TTC549 (cell line): ENCODE measurements around the gene FNDC5.

Source experiments
- FAIRE-seq: peaks from 2 replicates; lab custom pipeline; 2012; peaks lifted over from hg19 to GRCh38; lab: Jason Lieb, UNC

The FNDC5 gene

GRCh38 chr1:32897082-32898049 is 26.7 kb upstream of the FNDC5 start:
- FAIRE-seq, result no peak

- no peak for FAIRE-seq
Observed at GRCh38 chr1:32896451-32896850, 25.7 kb upstream of the FNDC5 start.

- no peak for FAIRE-seq
Observed at GRCh38 chr1:32895325-32896215, 24.9 kb upstream of the FNDC5 start.

- no peak for FAIRE-seq
Observed at GRCh38 chr1:32894681-32895080, 24.0 kb upstream of the FNDC5 start.

GRCh38 chr1:32894019-32894600 is 23.4 kb upstream of the FNDC5 start:
- FAIRE-seq, result no peak

- FAIRE-seq, result no peak
Observed at GRCh38 chr1:32893198-32894018, 22.7 kb upstream of the FNDC5 start.

- FAIRE-seq, result no peak
Observed at GRCh38 chr1:32892368-32893197, 21.9 kb upstream of the FNDC5 start.

GRCh38 chr1:32891630-32892029 is 20.9 kb upstream of the FNDC5 start:
- no peak for FAIRE-seq

GRCh38 chr1:32891241-32891570 is 20.5 kb upstream of the FNDC5 start:
- no peak for FAIRE-seq

GRCh38 chr1:32890516-32891240 is 20.0 kb upstream of the FNDC5 start:
- no peak for FAIRE-seq

GRCh38 chr1:32889731-32890278 is 19.1 kb upstream of the FNDC5 start:
- FAIRE-seq, result no peak

GRCh38 chr1:32888677-32889420 is 18.1 kb upstream of the FNDC5 start:
- FAIRE-seq, result no peak

GRCh38 chr1:32888134-32888533 is 17.4 kb upstream of the FNDC5 start:
- no peak for FAIRE-seq

GRCh38 chr1:32887623-32888022 is 16.9 kb upstream of the FNDC5 start:
- FAIRE-seq, result no peak

GRCh38 chr1:32886828-32887414 is 16.2 kb upstream of the FNDC5 start:
- no peak for FAIRE-seq

GRCh38 chr1:32886004-32886827 is 15.5 kb upstream of the FNDC5 start, which contains the start of gene HPCA:
HPCA (plus strand) TSS chr1:32886491; CDS start chr1:32888899, 2,408 bp downstream.
- no peak for FAIRE-seq

GRCh38 chr1:32885676-32886003 is 14.9 kb upstream of the FNDC5 start:
- FAIRE-seq, result no peak

GRCh38 chr1:32884726-32885125 is 14.0 kb upstream of the FNDC5 start:
- FAIRE-seq, result no peak
